Measurements from ENCODE around the gene PDLIM1. TPM values are rescaled to one million over a fixed set of nuclear protein-coding genes. Genes with fewer than 3 reads are reported as not detected.

The PDLIM1 gene
- total RNA-seq, 1 donor from 2014 or later: 113 TPM

DNA sequence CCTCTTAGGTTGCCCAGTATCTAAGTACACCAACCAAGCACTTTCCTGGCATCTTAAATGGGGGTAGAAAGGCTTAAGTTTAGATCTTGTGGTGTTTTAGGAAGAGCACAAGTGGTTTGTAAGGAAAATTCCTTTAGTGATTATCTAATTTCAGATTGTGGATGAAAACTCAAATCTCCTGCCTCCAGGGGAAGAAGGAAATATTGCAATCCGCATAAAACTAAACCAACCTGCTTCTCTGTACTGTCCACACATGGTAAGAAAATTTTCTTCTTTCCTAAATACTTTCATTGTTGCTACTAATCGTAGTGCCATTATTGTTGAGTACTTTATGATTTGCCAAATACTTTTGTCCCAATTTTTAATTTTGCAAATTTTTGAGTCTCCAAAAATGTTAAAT lies 65.7 kb downstream of the PDLIM1 start:
- Mint-ChIP-seq H3K27ac (no peak overlapping the region), H3K4me1 (ENCODE audit: low read depth) (peaks cover 9% of the 10 kb centered on the region), H3K9me3 (ENCODE audit: low read depth) (peaks cover 4% of the 10 kb centered on the region), H3K36me3 (ENCODE audit: insufficient read depth) (peaks cover 23% of the 10 kb centered on the region), H3K27me3 (no peaks in the 10 kb centered on the region), H3K4me3 (ENCODE audit: low read depth) (no peak overlapping the region)
- no peak for TF ChIP-seq CTCF (IDR thresholded peaks at IDR 0.05; ENCODE audit: unreplicated experiment)
- no peak for DNase-seq (ENCODE audit: low spot score, unreplicated experiment)

- no peak overlapping the region for H3K4me3 Mint-ChIP-seq (ENCODE audit: low read depth)
- H3K9me3 Mint-ChIP-seq (ENCODE audit: low read depth): peaks cover 4% of the 10 kb centered on the region
- no peaks in the 10 kb centered on the region for H3K27me3 Mint-ChIP-seq
- no peak overlapping the region for H3K27ac Mint-ChIP-seq
- peaks cover 39% of the 10 kb centered on the region for H3K36me3 Mint-ChIP-seq (ENCODE audit: insufficient read depth)
- no peak for DNase-seq (ENCODE audit: low spot score, unreplicated experiment)
- no peaks in the 10 kb centered on the region for H3K4me1 Mint-ChIP-seq (ENCODE audit: low read depth)
- no peak for TF ChIP-seq CTCF (IDR thresholded peaks at IDR 0.05; ENCODE audit: unreplicated experiment)
Observed at GRCh38 chr10:95221124-95221523, 69.7 kb downstream of the PDLIM1 start.

GRCh38 chr10:95220539-95220938 lies 70.3 kb downstream of the PDLIM1 start:
- peaks cover 4% of the 10 kb centered on the region for H3K9me3 Mint-ChIP-seq (ENCODE audit: low read depth)
- no peaks in the 10 kb centered on the region for H3K27me3 Mint-ChIP-seq
- no peak overlapping the region for H3K27ac Mint-ChIP-seq
- H3K36me3 Mint-ChIP-seq (ENCODE audit: insufficient read depth): peaks cover 39% of the 10 kb centered on the region
- no peak for DNase-seq (ENCODE audit: low spot score, unreplicated experiment)
- TF ChIP-seq CTCF (IDR thresholded peaks at IDR 0.05; ENCODE audit: unreplicated experiment): no peak
- no peaks in the 10 kb centered on the region for H3K4me1 Mint-ChIP-seq (ENCODE audit: low read depth)
- no peak overlapping the region for H3K4me3 Mint-ChIP-seq (ENCODE audit: low read depth)

DNA sequence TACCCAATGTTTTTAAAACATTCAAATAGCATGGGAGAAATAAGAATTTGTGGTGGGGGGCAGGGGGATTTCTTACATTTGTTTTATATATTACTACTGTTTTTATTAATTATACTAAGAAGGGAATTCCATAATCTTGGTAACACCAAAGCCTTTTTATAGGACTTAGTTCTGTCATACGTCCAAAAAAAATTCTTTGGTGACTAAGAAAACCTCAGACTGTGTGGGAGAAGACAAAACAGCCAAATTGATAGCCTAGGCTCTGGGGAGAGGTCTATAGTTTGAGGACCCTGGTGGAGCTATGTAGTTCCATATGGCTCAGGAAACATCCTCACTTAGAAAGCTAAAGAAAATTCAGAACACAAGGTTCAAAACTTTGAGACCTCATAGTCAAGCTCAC lies 73.3 kb downstream of the PDLIM1 start:
- no peaks in the 10 kb centered on the region for H3K9me3 Mint-ChIP-seq (ENCODE audit: low read depth)
- H3K36me3 Mint-ChIP-seq (ENCODE audit: insufficient read depth): peaks cover 30% of the 10 kb centered on the region
- no peaks in the 10 kb centered on the region for H3K27me3 Mint-ChIP-seq
- no peak for TF ChIP-seq CTCF (IDR thresholded peaks at IDR 0.05; ENCODE audit: unreplicated experiment)
- peaks cover 2% of the 10 kb centered on the region for H3K4me1 Mint-ChIP-seq (ENCODE audit: low read depth)
- no peak overlapping the region for H3K27ac Mint-ChIP-seq
- H3K4me3 Mint-ChIP-seq (ENCODE audit: low read depth): no peak overlapping the region
- DNase-seq (ENCODE audit: low spot score, unreplicated experiment): no peak

- Mint-ChIP-seq H3K9me3 (ENCODE audit: low read depth) (no peaks in the 10 kb centered on the region), H3K4me3 (ENCODE audit: low read depth) (no peak overlapping the region), H3K27me3 (no peaks in the 10 kb centered on the region), H3K27ac (no peak overlapping the region), H3K36me3 (ENCODE audit: insufficient read depth) (peaks cover 23% of the 10 kb centered on the region), H3K4me1 (ENCODE audit: low read depth) (peaks cover 6% of the 10 kb centered on the region)
- no peak for DNase-seq (ENCODE audit: low spot score, unreplicated experiment)
- no peak for TF ChIP-seq CTCF (IDR thresholded peaks at IDR 0.05; ENCODE audit: unreplicated experiment)
Observed at GRCh38 chr10:95214793-95215192, 76.0 kb downstream of the PDLIM1 start.

Measured in progenitor cell of endocrine pancreas (in vitro differentiated cells).